Upper lobe of right lung (tissue), 1 donor: ENCODE measurements around the gene NOS3. TPM values are rescaled to one million over a fixed set of nuclear protein-coding genes. Genes with fewer than 3 reads are reported as not detected.

Source experiments
- ATAC-seq: fragments of 200-7000 bp; cut with Tn5 transposase; one replicate; pipeline ENCODE4 v1.9.1; 2020; ENCODE audit warnings: mild to moderate bottlenecking, moderate library complexity
- DNase-seq: peaks from one replicate; pipeline ENCODE4 v3.0.0-alpha.2; 2020
- H3K27ac ChIP-seq: fragments of 200-600 bp; one replicate; pipeline ENCODE4 v1.8.0; 2022
- H3K27me3 ChIP-seq: fragments of 200-600 bp; one replicate; pipeline ENCODE4 v1.8.0; 2022; ENCODE audit warnings: mild to moderate bottlenecking
- H3K36me3 ChIP-seq: fragments of 200-600 bp; one replicate; pipeline ENCODE4 v1.8.0; 2022
- H3K4me1 ChIP-seq: fragments of 200-600 bp; one replicate; pipeline ENCODE4 v1.8.0; 2022
- H3K4me3 ChIP-seq: fragments of 200-600 bp; one replicate; pipeline ENCODE4 v1.8.0; 2022; ENCODE audit warnings: mild to moderate bottlenecking
- H3K9me3 ChIP-seq: fragments of 200-600 bp; one replicate; pipeline ENCODE4 v1.8.0; 2022
- intact Hi-C: fragments of 100-400 bp; cut with DNase I; formaldehyde crosslinking; loops from one replicate; pipeline ENCODE4 v1.11.0; 2022
- total RNA-seq: library from RNA; stranded (reverse); fragmentation: NEBNext Ultra II Directional; extraction: Animal tissue kit (Norgen Biotek cat#: 25700); gene quantifications from one replicate; pipeline ENCODE4 v1.2.1, GENCODE V29; 2021
- TF ChIP-seq, protein P1 (sequence below): fragments of 200-600 bp; IDR thresholded peaks from one replicate; pipeline ENCODE4 v1.8.0; 2022; ENCODE audit warnings: antibody characterized with exemption
- donor health status: DM: no; HTN: yes; CAD: no; lungs with severe emphysema.

Gene NOS3
- total RNA-seq, 1 donor from 2014 or later = 42.9 TPM

DNA sequence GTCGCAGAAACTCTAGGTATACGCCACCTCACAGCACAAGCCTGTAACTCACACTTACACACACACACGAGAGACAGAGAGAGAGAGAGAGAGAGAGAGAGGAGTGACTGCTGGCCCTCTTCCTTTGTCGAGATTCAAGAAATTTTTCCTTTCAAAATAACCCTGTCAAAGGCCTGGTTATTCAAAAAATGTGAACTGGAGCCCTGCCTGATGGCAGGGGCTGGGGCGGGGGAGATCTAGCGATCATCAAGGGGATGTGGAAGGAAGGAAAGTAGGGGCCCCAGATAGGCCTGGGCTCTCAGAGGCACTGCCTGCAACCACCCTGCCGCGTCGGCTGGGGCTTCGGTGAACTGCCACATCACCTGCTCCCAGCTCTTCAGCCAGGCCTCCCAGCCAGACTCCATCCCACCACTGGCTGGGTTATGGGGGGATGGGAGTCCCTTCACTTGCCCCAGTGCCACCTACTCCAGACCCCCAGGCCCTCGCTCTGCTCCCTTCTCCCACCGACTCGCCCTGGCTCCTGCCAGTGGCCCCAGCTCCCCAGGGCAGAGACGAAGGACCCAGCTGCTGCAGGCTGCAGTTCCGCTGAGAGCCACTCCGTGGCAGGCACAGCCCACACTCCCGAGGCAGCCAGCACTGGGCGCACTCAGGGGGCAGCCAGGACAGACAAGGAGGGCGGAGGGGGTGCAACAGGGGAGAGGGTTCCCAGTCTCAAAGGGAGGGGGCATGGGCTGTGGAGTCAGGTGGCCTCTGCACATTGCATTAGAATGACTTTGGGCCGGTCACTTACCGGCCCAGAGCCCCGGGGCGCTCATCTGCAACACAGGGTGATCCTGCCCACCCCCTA is 28.0 kb upstream of the NOS3 start:
- Histone ChIP-seq H3K4me1 (peaks cover 13% of the 10 kb centered on the region), H3K27ac (no peak overlapping the region)
- no peak for DNase-seq

DNA sequence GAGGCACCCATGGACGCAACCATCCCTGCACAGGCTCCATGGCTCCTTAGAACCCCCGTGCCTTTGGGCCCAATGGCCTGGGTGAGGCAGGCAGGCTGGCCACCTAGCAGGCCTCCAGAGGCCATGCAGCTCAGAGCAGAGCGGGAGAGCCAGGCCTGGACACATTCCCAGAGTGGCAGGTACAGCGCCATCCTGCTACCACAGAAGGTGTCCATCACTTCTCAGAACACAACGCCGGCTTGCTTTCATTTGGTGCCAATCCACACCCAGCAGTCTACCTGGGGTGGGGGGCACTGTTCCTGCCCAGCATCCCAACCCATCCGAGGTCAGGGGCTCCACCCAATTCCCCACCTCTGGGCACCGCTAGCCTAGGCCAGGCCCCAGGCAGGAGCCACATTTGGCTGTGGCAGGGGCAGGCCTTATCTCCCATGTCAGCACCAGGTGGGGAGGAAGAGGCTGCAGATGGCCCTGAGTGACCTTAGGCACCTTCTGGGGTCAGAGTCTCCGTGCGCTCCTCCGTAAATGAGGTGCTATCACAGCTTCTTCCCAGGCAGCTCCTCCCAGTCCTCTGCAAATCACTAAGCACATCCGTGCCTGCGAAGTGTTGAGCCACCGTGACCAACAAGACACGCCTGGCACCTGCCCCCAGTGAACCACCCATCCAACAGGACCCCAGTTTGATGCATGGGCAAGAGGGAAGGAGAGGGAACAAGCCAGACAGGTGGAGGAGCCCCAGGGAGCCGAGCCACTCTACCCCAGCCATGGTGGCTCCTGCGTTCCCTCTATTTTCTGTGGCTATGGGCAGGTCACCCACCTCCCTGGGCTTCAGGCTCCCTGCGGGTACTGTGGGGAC is 26.9 kb upstream of the NOS3 start:
- intact Hi-C loops = no loop called here
- H3K4me1 ChIP-seq = peaks cover 13% of the 10 kb centered on the region
- ATAC-seq (no peak), DNase-seq (no peak)
- peaks cover 15% of the 10 kb centered on the region for H3K27me3 ChIP-seq
- H3K9me3 ChIP-seq = no peaks in the 10 kb centered on the region
- TF ChIP-seq, protein P1, sequence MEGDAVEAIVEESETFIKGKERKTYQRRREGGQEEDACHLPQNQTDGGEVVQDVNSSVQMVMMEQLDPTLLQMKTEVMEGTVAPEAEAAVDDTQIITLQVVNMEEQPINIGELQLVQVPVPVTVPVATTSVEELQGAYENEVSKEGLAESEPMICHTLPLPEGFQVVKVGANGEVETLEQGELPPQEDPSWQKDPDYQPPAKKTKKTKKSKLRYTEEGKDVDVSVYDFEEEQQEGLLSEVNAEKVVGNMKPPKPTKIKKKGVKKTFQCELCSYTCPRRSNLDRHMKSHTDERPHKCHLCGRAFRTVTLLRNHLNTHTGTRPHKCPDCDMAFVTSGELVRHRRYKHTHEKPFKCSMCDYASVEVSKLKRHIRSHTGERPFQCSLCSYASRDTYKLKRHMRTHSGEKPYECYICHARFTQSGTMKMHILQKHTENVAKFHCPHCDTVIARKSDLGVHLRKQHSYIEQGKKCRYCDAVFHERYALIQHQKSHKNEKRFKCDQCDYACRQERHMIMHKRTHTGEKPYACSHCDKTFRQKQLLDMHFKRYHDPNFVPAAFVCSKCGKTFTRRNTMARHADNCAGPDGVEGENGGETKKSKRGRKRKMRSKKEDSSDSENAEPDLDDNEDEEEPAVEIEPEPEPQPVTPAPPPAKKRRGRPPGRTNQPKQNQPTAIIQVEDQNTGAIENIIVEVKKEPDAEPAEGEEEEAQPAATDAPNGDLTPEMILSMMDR = no peak
- H3K36me3 ChIP-seq = no peaks in the 10 kb centered on the region
- no peak overlapping the region for H3K27ac ChIP-seq
- no peak overlapping the region for H3K4me3 ChIP-seq

More for the DNA sequence above, 28.0 kb upstream of the NOS3 start:
- TF ChIP-seq, protein P1 = peak; percentile 86
- H3K36me3 ChIP-seq = no peaks in the 10 kb centered on the region
- H3K9me3 ChIP-seq = no peaks in the 10 kb centered on the region
- peak; percentile 76 for ATAC-seq
- no peak overlapping the region for H3K4me3 ChIP-seq
- peaks cover 27% of the 10 kb centered on the region for H3K27me3 ChIP-seq
- intact Hi-C loops = no loop called here

DNA sequence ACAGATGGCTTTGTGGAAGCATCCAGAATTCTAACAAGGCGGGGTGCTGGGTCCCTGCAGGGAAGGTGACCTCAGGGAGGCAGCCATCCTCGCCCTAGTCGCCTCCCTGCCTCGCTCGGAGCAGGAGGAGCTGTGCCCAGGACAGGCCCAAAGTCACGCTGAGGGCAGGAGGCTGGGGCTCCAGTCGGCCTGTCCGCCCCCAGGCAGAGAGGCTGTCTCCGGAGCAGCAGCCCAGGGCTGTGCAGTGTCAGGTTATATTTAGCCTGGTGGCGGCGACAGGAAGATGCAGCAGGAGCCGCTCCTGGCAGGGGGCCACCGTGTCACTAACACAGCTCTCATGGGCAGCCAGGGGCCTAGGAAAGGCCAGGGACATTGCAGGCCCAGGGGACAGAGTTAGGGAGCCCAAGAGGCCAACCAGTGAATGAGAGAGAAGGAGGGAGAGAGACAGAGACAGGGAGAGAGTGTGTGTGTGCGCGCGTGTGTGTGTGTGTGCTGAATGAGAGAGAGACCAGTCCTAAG is 26.2 kb upstream of the NOS3 start:
- Histone ChIP-seq H3K36me3 (no peaks in the 10 kb centered on the region), H3K4me1 (peaks cover 13% of the 10 kb centered on the region), H3K9me3 (no peaks in the 10 kb centered on the region), H3K4me3 (no peak overlapping the region), H3K27me3 (peaks cover 8% of the 10 kb centered on the region), H3K27ac (no peak overlapping the region)
- intact Hi-C loops = no loop called here
- DNase-seq = no peak
- ATAC-seq = peak; percentile 8
- TF ChIP-seq, protein P1 = no peak

DNA sequence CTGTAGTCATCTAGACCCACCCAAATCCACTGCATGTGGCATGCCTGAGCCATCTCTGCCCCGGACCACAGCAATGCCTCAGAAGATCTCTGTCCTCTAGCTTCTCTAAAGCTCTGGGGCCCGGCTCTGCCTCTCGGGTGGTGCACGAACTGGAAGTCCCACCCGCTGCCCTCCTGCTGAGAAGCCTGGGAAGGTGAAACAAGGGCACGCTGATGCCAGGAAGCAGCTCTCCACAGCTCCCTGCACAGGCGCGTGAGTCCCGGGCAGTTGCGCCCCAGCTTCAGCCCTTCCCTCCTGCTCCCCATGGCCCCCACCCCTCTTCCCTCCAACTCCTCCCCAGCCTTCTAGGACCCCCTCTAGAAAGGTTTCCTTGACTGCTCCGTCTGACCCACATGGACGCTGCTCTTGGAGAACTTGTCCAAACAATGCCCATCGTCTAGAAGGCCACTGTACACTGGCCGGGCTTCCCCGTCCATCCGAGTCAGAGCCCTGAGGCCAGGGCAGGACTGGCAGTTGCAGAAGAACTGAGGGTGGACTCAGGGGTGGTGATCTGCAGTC is 25.5 kb upstream of the NOS3 start:
- H3K9me3 ChIP-seq = no peaks in the 10 kb centered on the region
- peaks cover 13% of the 10 kb centered on the region for H3K4me1 ChIP-seq
- TF ChIP-seq, protein P1 = no peak
- H3K4me3 ChIP-seq = no peak overlapping the region
- no peak overlapping the region for H3K27ac ChIP-seq
- no peak for ATAC-seq
- intact Hi-C loops = no loop called here
- no peak for DNase-seq
- peaks cover under 1% of the 10 kb centered on the region for H3K27me3 ChIP-seq
- H3K36me3 ChIP-seq = no peaks in the 10 kb centered on the region

DNA sequence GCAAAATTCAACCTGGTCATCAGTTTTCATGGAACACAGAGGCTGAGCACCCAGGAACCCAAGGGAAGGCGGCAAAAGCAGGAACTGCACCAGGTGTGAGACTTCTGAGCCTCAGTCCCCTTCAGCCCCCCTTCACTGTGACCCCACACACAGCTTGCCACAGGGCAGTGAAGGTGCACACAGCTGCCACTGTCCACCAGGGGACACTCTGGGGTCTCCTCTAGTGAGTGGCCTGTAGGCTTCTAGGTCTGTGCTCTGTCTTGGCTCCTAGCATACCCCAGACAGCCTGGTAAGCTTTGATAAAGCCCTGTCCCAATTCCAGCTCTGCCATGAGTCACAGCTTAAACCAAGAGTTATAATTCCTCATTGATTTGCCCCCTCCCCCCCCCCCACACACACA is 24.8 kb upstream of the NOS3 start:
- no peaks in the 10 kb centered on the region for H3K27me3 ChIP-seq
- no peak overlapping the region for H3K27ac ChIP-seq
- no peaks in the 10 kb centered on the region for H3K9me3 ChIP-seq
- no peaks in the 10 kb centered on the region for H3K36me3 ChIP-seq
- intact Hi-C loops = no loop called here
- no peak overlapping the region for H3K4me3 ChIP-seq
- ATAC-seq = no peak
- no peak for DNase-seq
- peaks cover 13% of the 10 kb centered on the region for H3K4me1 ChIP-seq
- TF ChIP-seq, protein P1 = no peak
